CD4-positive, alpha-beta T cell treated with Interleukin-17A for 4 hours (primary cell): ENCODE data around the gene BOD1.
A peak's percentile ranks its signal among the peaks of the same experiment; 100 is the strongest.
"Not testable (repeated sequence)": the region's sequence is repeated elsewhere in the genome, so short reads cannot be mapped to it uniquely, and the experiment has no call there.

Source experiments
- DNase-seq: peaks from one replicate; pipeline ENCODE4 v3.0.0-alpha.2; 2020; ENCODE audit warnings: mixed read lengths

BOD1 gene

GRCh38 chr5:173614591-173614990 is 1.9 kb downstream of the BOD1 start:
- no peak for DNase-seq

- DNase-seq: no peak
These were observed 2.9 kb downstream of the BOD1 start for GRCh38 chr5:173613433-173614159.

- no peak for DNase-seq
These were observed 3.5 kb downstream of the BOD1 start for GRCh38 chr5:173612948-173613347.

- no peak for DNase-seq
These were observed 4.7 kb downstream of the BOD1 start for GRCh38 chr5:173611706-173612105.

DNA sequence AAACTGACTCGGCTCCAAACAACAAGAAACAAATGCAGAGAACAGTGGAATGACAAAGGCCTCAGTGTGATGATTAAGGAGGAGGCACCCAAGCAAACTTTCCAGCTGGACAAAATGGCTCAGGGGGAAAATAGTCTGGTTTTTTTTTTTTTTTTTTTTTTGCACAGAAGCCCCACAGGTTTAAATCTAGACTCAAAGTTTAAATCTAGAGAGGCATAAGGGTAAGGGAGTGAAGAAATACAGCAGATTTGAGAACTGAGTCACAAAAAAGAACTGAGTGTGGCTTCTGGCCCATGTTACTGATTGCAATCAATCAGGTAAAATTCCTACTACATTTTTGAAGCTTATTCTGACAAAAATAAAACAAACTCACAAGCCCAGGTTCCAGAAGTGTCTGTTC is 12.3 kb downstream of the BOD1 start:
- DNase-seq: no peak

GRCh38 chr5:173602423-173602822 is 14.0 kb downstream of the BOD1 start:
- DNase-seq: no peak

DNA sequence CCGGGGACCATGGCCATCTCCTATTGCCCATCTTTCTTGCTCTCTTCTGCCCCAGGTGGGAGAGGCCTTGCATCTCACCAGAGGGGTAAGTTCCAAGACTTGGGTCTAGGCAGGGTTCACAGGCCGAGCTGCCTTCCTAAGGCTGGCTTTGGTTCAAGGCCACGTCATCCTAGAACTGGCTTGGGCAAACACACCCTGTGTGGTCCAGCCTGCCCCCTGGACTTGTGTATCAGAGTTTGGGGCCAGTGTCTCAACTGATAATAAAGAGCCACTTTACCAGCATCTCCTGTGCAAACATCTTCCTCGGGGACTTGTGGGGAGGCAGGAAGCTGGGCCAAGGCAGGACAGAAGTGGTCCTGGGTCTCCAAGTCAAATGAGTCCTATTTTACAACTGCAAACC is 17.8 kb downstream of the BOD1 start:
- DNase-seq: no peak

DNA sequence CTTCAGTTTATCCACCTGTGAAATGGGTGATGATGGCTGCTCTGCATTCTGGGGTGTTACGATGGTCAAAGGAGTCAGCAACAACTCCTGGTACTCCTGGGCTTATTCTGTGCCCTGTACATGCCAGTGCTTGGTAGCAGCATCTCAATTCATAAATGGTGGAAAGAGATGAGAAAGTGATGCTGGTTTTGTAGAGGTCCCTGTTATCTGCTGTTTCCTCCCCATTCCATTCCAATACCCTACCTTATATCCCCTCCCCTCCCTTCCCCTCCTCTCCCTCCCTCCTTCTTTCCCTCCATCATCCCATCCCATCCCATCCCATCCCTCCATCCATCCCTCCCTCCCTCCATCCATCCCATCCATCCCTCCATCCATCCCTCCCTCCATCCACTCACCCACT is 19.1 kb downstream of the BOD1 start:
- DNase-seq: no peak

GRCh38 chr5:173595841-173596240 is 20.6 kb downstream of the BOD1 start:
- DNase-seq: no peak

GRCh38 chr5:173594061-173594460 is 22.4 kb downstream of the BOD1 start:
- DNase-seq: no peak

DNA sequence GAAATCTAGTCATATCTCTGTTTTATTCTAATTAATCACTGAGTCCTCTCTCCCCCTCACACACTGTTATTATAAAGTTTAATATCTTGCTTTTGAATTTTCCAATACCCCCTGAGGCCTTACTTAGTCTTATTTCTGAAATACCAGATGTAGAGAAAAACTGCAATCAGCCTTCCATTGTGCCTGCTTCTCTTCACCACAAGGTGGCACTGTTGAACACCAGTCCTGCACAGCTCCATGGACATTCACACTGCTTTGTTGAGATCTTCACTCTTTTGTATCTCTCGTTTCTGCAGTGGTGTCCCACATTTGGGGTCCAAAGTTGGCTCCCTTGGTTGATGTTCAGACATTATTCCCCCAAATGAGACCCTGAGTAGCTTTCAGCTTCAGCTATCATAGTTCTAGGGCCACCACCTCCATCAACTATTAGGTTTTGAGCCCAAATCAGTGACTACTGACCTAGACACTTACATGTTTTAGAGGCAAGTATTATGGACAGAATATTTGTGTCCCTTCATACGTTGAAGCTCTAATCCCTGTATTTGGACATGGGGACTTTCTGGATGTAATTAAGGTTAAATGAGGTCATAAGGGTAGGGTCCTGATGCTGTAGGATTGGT is 24.3 kb downstream of the BOD1 start:
- no peak for DNase-seq

DNA sequence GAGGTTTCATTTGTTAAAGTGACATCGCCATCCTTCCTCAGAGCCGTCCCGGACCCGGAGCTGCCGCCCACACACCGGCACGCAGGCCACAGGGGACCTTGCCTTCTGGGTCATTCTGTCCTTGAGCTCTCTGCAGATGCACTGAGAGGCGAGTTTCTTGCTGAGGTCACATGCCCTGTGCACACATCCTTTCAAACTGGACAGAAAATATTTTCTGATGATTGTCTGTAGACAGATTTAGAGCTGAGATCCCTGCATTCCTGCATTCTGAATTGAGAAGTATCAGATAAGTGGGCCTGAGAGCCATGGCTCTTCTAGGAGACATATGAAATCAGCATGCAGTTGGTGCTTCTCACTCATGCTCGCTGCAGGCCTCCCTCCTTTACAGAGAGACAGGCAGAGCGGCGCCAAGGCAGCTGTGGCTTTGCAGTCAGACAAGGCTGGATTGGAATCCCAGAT is 25.4 kb downstream of the BOD1 start:
- DNase-seq: no peak

DNA sequence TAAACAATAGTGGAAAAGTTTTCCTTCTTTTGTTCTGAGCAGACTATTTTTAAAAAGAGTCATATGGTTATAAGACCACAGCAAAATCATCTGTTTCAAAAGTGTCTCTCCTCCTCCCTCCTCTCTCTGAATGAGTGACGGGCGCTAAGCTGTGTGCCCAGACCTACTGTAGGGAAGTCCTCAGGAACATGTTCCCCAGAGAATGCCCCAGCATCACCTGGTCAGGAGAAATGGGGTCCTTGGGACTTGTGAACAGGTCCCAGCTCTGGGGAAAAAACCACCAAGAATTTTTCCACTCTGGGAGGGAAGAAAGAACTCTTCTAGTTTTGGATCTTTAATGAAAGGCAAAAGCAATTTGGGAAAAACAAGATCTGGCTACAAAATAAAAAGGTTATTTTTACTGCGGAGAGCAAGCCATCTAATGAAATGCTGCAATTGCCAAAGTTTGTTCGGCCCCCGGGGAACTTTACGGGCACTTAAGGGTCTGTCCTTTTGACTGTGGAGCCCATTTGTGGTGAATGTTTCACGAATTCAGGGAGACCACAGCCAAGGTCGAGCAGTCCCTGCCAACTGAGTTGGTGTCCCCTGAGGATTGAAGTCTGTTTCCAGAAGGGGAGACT is 25.9 kb downstream of the BOD1 start:
- DNase-seq: no peak

DNA sequence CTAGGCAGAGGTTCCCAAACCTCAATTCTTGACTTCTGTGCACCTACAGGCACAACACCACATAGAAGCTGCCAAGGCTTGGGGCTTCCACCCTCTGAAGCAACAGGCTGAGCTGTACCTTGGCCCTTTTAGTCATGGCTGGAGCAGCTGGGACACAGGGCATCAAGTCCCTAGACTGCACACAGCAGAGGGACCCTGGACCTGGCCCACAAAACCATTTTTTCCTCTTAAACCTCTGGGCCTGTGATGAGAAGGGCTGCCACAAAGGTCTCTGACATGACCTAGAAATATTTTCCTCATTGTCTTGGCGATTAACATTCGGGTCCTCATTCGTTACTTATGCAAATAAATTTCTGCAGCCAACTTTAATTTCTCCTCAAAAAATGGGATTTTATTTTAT is 30.3 kb downstream of the BOD1 start:
- not testable (repeated sequence) for DNase-seq

GRCh38 chr5:173583346-173583745 is 33.1 kb downstream of the BOD1 start:
- DNase-seq: no peak

DNA sequence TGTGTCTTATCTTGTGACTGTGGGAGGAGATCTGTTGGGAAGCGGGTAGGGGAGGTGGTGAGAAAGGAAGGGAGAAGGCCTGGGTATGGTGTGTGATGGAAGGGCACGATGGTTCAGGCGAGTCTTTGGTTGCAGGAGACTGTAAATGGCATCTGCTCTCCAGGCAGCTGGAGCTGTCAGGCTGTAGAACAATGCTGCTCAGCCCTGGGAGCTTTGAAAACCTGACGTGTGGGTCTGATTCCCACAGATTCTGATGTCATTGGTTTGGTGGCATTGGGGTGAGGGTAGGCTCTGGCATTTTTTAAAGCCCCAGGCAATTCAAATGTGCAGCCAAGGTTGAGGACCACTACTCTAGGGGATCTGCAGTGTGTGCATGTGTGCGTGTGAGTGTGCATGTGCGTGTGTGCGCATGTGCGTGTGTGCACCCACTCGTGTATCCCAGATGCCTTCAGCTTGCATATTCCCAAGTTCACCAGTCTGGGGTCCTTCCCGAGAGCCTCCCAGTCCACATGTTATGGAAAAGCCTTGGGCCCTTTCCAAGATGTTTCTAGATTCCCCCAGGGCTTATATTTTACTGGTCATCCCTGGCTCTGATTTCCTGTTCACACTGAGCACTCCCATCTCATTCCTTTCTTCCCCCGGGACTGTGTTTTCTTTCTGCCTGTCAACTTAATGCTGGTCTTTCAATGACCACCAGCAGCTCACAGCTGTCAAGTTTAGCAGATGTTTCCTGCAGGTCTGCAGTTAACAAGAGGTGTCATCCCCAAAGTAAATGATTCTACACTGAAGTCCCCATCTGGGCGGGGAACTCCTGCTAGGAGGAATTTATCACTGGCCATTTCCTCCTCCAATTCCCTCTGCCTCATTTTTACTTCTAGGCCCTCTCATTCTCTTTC is 34.0 kb downstream of the BOD1 start:
- DNase-seq: no peak

DNA sequence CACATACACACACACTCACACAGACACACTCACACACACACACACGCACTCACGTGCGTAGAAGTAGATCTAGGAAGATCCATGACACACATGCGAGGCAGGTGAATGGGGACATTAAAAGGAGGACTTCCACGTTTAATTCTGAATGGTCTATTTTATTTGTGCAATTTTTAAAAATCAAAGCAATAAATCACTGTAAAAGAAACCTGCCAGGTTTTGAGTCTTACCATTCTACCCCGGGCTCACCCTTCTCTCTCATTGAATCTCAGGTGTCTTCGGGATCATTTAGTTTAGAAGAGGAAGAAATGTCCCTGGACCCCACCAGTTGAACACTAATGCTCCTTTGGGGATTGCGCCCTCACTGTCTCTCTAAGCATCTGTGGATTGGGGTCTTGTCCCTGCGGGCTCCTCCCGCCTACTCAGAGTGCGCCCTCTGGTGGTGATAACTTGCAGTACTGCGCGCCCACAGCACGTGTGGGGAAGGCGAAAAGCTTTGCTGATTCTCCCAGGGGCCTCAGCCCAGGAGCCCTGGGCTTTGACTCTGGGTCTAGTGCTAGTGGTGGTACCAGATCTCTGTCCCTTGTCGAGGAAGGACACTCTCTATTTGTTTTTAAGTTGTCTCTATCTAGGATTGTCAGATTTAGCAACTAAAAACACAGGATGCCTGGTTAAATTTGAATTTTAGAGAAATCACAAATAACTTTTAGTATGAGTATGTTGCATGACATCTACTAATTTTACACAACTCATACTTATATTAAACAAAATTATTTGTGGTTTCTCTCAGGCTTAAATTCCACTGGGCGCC is 34.8 kb downstream of the BOD1 start:
- DNase-seq: peak; percentile 26

GRCh38 chr5:173578947-173579615 is 37.4 kb downstream of the BOD1 start:
- no peak for DNase-seq

GRCh38 chr5:173577817-173578216 is 38.6 kb downstream of the BOD1 start:
- DNase-seq: no peak

GRCh38 chr5:173577166-173577565 is 39.3 kb downstream of the BOD1 start:
- DNase-seq: no peak

DNA sequence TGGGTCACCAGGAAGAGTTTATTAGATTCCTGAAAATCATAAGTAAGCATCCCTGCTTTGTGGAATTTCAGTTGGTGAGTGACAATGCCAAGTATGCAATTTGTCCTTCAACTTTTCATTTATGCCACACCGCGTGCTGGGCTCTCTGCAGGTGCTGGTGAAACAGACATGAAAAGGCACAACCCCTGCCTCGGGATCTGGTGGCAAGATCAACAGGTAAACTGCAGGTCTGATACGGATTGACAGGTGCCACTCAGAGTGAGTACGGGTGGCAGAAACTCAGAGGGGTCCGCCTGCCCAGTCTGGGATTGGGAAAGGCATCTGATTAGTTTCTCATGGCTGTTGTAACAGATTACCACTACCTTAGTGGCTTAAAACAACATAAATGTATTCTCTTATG is 40.5 kb downstream of the BOD1 start:
- DNase-seq: no peak

GRCh38 chr5:173574983-173575382 is 41.5 kb downstream of the BOD1 start:
- DNase-seq: no peak
